Ureter (tissue), 1 donor: ENCODE measurements around the gene GDPD4. TPM values are rescaled to one million over a fixed set of nuclear protein-coding genes. Genes with fewer than 3 reads are reported as not detected.

Experiments
- DNase-seq: peaks from one replicate; pipeline ENCODE4 v3.0.0-alpha.2; 2020; ENCODE audit warnings: low spot score
- total RNA-seq: library from RNA; stranded (reverse); gene quantifications from one replicate; pipeline ENCODE4 v1.2.4, GENCODE V29; 2023
- donor health status: DM: yes; HTN: yes; CAD: no.

The GDPD4 gene
- total RNA-seq, 1 donor from 2014 or later, result not detected

DNA sequence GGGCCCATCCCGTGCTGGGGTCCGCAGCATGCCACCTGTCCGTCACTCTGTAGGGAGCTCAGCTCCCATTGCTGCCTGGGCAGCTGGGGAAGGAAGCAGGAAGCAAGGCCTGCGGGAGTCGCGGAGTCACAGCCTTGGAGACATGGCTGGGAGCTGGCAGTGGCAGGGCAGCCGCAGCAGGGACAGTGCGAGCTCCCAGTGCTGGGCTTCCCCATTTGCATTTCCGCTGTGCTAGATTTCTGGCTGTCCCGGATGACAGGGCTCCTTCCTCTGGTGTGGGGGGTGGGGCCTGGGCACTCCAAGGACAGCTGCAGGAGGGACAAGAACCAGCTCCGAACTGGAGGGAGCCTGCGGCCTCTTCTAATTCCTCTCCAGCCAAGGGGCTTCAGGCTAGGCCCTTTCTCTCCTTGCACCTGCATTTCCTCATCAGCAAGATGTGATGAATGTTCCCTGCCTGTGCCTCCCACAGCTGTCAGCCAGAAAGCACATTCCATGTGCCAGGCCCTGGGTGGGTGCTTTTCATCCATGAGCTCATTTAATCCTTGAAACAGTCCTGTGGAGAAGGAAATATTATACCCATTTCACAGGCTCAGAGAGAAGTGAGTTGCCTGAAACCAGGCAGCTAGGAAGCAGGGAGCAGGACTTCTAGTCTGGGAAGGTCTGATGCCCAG lies 125.5 kb downstream of the GDPD4 start:
- DNase-seq, result no peak

DNA sequence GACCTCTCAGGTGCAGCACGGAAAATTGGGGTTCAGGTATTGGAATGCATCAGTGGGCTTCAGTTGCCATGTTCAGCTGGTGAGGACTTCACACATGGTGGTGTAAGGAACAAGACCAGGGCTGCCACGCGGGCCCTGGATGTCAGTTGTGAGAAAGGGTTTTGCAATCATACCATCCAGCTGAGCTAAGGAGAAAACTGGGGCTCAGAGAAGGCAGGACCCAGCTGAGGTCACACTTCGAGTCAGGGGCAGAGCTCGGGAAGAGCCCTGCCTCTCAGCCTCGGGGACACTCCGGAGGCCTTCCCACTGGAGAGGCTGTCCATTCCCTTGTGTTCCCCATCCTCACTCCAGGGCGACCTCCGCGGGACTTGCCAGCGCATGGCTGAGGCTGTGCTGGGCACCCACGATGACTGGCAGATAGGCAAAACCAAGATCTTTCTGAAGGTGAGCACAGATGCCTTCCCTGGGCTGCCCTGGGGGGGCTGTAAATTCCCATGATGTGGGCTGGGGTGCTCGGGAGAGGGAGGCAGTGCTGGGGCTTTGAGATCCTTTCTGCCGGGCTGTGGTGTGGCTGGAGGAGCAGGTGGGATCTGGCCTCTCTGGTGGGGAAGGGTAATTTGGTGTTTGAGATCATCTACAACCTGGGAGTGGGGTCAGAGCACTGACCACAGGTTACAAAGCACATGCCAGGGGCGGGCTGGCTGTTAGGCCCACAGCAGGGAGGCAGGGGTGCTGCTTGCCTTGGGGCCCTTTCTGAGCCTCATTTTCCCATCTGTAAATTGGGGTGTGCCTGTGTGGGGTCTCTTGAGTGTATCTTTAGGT lies 126.3 kb downstream of the GDPD4 start:
- no peak for DNase-seq

DNA sequence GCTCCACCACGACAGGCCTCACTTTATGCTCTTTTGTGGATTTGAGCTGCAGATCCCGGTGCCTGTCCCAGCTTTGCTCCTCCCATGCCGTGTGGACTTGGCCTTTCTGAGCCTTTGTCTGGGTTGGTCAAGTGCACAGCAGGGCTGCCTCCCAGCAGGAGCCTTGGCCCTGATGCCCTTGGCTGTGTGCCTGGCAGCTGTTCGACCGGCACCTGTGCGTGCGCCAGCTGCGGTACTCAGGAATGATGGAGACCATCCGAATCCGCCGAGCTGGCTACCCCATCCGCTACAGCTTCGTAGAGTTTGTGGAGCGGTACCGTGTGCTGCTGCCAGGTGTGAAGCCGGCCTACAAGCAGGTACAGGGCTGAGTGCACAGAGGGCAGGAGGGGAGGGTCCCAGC lies 126.9 kb downstream of the GDPD4 start:
- no peak for DNase-seq

DNA sequence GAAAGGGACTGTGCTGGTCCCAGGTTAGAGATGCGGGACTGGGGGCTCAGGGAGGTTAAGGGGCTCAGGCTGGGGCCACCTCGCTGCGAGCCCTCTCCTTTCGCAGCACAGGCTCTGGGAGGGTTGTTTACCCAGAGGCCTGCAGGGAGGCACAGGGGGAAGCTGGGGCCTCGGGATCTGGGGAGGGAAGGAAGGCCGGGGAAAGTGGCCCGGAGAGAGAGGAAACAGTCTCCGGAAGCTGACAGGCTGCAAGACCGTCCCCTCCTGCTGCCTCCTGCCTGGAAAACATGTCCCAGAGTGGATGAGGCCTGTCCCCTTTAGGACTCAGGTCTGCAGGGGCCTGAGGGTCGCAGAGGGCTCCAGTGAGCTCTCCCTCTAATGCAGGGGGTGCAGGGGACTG lies 128.0 kb downstream of the GDPD4 start:
- DNase-seq, result no peak

DNA sequence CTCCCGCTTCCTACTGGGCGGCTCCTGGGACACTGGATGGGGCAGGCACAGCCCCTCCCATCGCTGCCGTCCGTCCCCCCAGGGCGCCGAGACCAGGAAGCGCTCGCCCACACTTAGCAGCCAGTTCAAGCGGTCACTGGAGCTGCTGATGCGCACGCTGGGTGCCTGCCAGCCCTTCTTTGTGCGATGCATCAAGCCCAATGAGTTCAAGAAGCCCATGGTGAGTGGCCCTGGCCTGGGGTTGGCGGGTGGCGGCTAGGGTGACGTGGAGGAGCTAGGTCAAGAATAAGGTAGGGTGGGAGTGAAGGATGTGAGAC lies 128.9 kb downstream of the GDPD4 start:
- no peak for DNase-seq

DNA sequence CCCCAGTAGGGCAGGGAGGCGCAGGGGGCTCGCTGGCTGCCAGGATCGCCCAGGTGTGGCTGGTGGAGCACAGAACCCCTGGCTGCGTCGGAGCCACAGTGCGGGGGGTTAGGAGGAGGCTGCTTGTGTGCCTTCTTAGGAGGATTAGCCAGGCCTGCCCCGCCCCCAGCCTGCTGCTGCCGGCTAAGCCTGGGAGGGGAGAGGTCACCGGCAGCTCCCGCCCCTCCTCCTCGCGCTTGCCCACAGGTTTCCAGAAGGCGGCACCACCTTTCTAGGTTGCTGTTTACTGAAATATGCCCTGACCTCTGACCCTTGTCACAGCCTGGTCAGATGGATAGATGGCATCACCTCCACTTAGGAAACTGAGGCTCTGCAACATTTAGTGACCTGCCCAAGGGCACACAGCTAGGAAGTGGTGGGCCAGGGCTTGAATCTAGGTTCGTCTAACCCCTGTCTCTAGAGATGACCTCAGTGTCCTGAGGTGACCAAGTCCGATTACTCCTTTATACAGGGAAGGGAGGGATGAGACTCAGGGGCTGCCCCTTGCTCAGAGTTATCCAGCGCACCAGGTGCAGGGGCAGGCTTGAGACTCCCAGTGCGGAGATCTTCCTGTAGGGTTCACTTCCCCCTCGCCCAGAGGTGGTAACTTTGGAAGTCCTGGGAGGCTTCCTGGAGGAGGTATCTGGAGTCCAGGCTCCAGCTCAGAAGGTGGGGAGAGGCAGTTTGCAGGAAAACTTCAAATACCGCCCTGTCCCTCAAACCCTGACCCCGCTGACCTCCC lies 129.4 kb downstream of the GDPD4 start:
- no peak for DNase-seq

DNA sequence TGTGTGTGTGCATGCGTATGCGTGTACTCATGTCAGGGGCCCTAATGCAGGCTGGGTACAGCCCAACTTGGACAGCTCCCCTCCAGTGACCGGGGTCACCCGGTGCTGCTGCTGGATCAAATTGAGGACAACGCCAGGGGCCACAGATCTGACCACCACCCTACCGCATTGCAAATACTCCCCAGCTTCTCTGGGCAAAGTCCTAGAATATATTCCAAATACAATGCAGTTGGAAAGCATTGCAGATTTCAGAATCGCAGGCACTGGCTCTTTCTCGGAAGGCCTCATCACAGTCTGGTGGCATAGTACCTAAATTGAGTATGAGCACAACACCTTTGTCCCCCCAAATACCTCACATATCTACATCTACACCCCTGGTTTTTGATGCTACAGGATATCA lies 130.2 kb downstream of the GDPD4 start:
- DNase-seq, result no peak

DNA sequence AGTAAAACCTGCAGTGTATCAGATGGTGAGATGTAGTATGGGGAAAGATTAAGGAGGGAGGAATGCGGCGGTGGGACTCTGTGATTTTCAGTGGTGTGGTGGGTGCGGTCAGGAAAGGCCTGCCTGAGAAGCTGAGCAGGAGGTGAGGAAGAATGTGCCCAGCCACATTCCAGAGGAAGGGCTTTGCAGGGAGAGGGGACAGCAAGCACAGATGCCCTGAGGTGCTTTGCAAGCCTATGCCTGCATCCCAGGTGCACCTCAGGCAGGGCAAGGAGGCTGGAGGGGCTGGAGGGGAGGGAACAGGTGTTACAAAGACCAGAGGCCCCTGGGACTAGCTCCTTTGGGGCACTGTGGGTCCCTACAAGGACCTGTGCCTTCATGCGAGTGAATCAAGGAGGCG lies 131.4 kb downstream of the GDPD4 start:
- DNase-seq, result no peak

DNA sequence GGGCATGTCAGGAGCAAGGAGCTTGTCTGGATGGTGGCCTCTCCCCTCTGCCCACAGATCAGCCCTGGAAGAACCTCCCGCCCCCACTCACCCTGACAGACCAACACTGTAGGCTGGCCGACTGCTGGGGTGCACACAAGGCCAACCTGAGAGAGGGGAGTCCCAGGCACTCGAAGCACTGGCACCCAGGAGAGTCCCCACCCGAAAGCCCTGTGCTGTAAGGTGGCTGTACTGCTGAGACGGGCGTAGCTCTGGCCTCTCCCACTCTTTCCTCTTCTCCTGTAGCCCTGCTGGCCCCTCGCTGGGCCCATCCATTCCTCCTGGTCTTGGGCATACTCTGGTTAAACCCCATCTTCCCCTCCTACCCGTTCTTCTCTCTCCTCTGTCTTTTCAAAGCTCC lies 133.7 kb downstream of the GDPD4 start:
- DNase-seq, result no peak

DNA sequence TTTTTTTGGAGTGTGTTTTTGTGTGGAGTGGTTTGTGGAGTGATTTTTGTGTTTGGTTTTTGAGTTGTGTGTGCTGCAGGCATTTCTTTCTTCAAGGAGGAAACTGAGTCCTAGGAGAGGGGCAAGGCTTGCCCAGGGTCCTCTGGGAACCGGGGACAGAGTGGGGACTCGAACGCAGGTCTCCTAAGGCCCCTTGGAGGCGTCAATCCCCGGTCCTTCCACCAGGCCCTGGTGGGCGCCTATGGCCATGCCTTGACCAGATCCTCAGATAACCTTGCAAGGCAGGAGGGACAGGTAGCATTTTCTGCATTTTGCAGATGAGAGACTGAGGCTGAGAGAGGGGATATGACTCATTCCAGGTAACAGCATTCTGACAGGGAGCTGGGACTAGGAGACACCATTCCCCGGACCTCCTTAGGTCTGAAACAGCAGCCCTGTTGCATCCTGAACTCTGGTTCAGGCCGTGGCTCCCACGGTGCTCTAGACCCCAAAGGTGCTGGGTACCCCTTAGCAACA lies 134.3 kb downstream of the GDPD4 start:
- DNase-seq, result no peak

Other genes with a start within 250 kb of the GDPD4 start
- 143 TPM for gene CAPN5, start 234.7 kb downstream of the GDPD4 start, total RNA-seq
- gene OMP, start 198.8 kb downstream of the GDPD4 start, total RNA-seq, result 9.6 TPM
- 5.8 TPM for gene MYO7A, start 173.4 kb downstream of the GDPD4 start, total RNA-seq
- 56.7 TPM for gene PAK1, start 172.4 kb upstream of the GDPD4 start, total RNA-seq